SU-DHL-6 (cell line): Measurements from ENCODE around the gene IVD.

Experiments
- H2AFZ ChIP-seq: fragments of 200-600 bp; sonication (generic); 2 replicates; pipeline ENCODE4 v1.6.1; 2014; ENCODE audit warnings: low read depth, mild to moderate bottlenecking, moderate library complexity, mixed read lengths, antibody characterized with exemption, low read length; ENCODE audit not compliant: severe bottlenecking
- H3F3A ChIP-seq: fragments of 200-600 bp; shearing (Covaris generic); 2 replicates; pipeline ENCODE4 v1.6.0; 2016; ENCODE audit warnings: antibody characterized with exemption, mild to moderate bottlenecking; ENCODE audit not compliant: insufficient read depth
- H3K27ac ChIP-seq: fragments of 200-600 bp; sonication (generic); 2 replicates; pipeline ENCODE4 v1.5.1; 2016; ENCODE audit warnings: low read depth, mild to moderate bottlenecking, low read length, moderate library complexity, mixed read lengths
- H3K27me3 ChIP-seq: fragments of 200-600 bp; sonication (generic), shearing (Covaris generic); 2 replicates; pipeline ENCODE4 v1.6.0; 2014; ENCODE audit warnings: mild to moderate bottlenecking, low read length
- H3K36me3 ChIP-seq: fragments of 200-600 bp; sonication (generic); 2 replicates; pipeline ENCODE4 v1.6.1; 2014; ENCODE audit warnings: mild to moderate bottlenecking, low read length, mixed read lengths
- H3K4me2 ChIP-seq: fragments of 300-600, 200-600 bp; shearing (Covaris generic), sonication (generic); 2 replicates; pipeline ENCODE4 v1.6.0; 2014; ENCODE audit warnings: low read length, low read depth, mild to moderate bottlenecking; ENCODE audit not compliant: poor library complexity, severe bottlenecking
- H3K4me3 ChIP-seq: fragments of 200-600 bp; sonication (generic); 2 replicates; pipeline ENCODE4 v1.5.1; 2014; ENCODE audit warnings: antibody characterized with exemption, low read length, mild to moderate bottlenecking, mixed read lengths; ENCODE audit not compliant: insufficient read depth, poor library complexity, severe bottlenecking
- H3K79me2 ChIP-seq: fragments of 200-600 bp; sonication (generic); 2 replicates; pipeline ENCODE4 v1.6.1; 2014; ENCODE audit warnings: mild to moderate bottlenecking, low read length, moderate library complexity; ENCODE audit not compliant: insufficient read depth
- H3K9ac ChIP-seq: fragments of 200-600 bp; sonication (generic); 2 replicates; pipeline ENCODE4 v1.7.0; 2014; ENCODE audit warnings: mild to moderate bottlenecking, low read length
- H3K9me2 ChIP-seq: fragments of 200-600 bp; sonication (generic); replicated peaks from 2 replicates; pipeline ENCODE4 v1.6.1; 2014; ENCODE audit warnings: low read length; ENCODE audit not compliant: insufficient read depth
- H3K9me3 ChIP-seq: fragments of 200-600 bp; sonication (generic); 2 replicates; pipeline ENCODE4 v1.6.1; 2014; ENCODE audit warnings: low read length, mixed read lengths; ENCODE audit not compliant: insufficient read depth
- H4K20me1 ChIP-seq: fragments of 200-600 bp; sonication (generic); 2 replicates; pipeline ENCODE4 v1.6.1; 2014; ENCODE audit warnings: low read depth, mild to moderate bottlenecking, antibody characterized with exemption, low read length, moderate library complexity, mixed read lengths
- EZH2phosphoT487 ChIP-seq: fragments of 200-600 bp; sonication (generic), shearing (Covaris generic); conservative IDR thresholded peaks from 2 replicates; pipeline ENCODE4 v1.6.1; 2018; ENCODE audit warnings: mild to moderate bottlenecking, antibody characterized with exemption, low read length, moderate library complexity, mixed read lengths
- TF ChIP-seq, protein P1 (sequence below): fragments of 200-600 bp; sonication (generic); IDR thresholded peaks from one replicate; pipeline ENCODE4 v1.5.1; 2017; ENCODE audit warnings: antibody characterized with exemption, mild to moderate bottlenecking, low read length, moderate library complexity; ENCODE audit not compliant: insufficient read depth, poor library complexity, severe bottlenecking

The IVD gene

DNA sequence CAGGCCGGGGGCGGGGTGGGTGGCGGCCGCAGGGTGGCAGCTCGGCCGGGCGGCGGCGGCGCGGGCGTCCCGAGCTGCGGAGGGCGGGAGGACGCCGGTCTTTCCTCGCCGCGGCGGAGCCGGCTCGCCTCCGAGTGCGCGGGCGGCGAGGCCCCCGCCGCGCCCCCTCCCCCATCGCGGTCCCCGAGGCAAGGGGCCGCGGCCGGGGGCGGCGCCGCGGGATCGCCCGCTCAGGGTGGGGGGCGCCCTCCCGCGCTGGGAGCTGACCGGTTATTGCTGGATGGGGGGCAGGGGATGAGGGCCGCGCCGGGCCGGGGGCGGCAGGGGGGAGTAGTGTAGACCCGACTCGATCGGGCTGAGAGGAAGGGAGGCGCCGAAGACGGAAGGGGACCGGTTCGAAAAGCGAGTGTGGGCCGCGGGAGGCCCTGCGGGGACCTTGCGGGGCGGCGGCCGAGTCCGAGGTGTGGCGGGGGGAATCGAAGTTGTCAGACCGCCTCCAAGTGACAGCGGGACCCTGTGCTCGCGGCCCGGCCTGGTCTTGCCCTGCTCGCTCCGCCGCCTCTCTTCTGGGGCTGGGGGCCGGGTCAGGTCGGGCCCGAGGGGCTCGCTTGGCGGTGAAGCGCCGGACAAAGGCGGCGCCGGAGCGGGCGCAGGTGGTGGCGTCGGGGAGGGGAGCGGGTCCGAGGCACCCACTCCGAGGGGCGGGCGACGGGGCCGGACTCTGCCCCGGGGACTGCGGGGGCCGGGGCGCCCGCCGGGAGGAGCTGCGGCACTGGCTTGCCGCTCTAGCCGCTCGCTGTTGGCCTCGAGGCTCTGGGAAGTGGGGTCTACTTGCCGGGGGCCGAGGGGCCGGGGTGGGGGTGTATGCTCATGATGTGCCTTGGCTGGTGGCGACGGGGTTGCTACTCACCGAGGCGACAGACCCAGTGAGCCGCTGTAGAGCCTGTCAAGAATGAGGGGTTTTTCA lies 36.3 kb downstream of the IVD start:
- Histone ChIP-seq H3K9ac (peak overlapping the region; percentile 77), H3K27me3 (no peaks in the 10 kb centered on the region), H3K9me3 (no peaks in the 10 kb centered on the region), H3K36me3 (no peaks in the 10 kb centered on the region), H3K4me2 (peak overlapping the region; percentile 66), H3F3A (no peaks in the 10 kb centered on the region), H3K27ac (no peak overlapping the region), H3K4me3 (peak overlapping the region; percentile 82), H3K79me2 (peaks cover 53% of the 10 kb centered on the region), H3K9me2 (no peaks in the 10 kb centered on the region), H2AFZ (no peak overlapping the region), H4K20me1 (peaks cover 18% of the 10 kb centered on the region; the same call in 1 of the 2 replicates)
- TF ChIP-seq, protein P1, sequence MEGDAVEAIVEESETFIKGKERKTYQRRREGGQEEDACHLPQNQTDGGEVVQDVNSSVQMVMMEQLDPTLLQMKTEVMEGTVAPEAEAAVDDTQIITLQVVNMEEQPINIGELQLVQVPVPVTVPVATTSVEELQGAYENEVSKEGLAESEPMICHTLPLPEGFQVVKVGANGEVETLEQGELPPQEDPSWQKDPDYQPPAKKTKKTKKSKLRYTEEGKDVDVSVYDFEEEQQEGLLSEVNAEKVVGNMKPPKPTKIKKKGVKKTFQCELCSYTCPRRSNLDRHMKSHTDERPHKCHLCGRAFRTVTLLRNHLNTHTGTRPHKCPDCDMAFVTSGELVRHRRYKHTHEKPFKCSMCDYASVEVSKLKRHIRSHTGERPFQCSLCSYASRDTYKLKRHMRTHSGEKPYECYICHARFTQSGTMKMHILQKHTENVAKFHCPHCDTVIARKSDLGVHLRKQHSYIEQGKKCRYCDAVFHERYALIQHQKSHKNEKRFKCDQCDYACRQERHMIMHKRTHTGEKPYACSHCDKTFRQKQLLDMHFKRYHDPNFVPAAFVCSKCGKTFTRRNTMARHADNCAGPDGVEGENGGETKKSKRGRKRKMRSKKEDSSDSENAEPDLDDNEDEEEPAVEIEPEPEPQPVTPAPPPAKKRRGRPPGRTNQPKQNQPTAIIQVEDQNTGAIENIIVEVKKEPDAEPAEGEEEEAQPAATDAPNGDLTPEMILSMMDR = no peak
- TF ChIP-seq EZH2phosphoT487 = no peak

DNA sequence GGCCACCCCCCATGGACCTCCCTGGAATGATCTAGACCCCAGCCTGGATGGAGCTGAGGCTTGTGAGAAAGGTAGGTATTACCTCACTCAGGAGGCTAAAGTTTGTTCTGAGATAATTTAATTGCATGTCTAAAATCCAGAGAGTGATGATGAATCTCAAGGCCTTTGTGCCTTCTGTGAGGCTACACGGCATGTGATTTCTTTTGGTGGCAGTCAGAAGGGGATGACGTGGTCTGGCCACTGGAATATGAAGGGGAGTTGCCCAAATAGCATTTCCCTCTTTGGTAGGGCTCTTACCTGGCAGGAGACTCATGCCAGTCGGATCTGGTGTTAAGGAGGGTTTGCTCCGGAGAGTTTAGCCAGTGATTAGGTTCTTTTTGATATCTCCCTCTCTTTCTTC lies 37.7 kb downstream of the IVD start:
- Histone ChIP-seq H4K20me1 (peaks cover 18% of the 10 kb centered on the region; the same call in 1 of the 2 replicates), H3K79me2 (peaks cover 59% of the 10 kb centered on the region), H3K27me3 (no peaks in the 10 kb centered on the region)

DNA sequence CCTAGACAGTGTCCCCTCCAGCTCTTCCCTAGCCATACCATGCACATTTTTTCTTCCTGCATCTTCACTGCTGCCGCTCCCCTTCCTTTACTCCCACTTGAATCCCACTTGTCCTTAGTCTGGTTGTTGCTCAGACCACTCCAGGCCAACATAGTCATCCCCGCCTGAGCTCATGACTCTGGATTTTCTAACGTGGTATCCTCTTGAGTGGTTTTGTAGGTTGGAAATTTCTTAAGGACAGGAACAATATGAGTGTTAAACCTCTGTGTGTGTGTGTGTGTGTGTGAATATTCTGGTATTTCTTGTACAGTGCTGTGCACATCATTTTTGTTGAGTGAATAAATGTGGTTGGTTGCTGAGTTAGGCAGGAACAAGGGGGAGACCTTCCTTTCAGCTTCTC lies 38.3 kb downstream of the IVD start:
- peaks cover 18% of the 10 kb centered on the region; the same call in 1 of the 2 replicates for H4K20me1 ChIP-seq
- H3K36me3 ChIP-seq = no peaks in the 10 kb centered on the region
- TF ChIP-seq, protein P1 = no peak
- TF ChIP-seq EZH2phosphoT487 = no peak
- no peak overlapping the region for H3K4me2 ChIP-seq
- H3K9me3 ChIP-seq = no peaks in the 10 kb centered on the region
- no peak overlapping the region for H3K9ac ChIP-seq
- no peak overlapping the region for H3K4me3 ChIP-seq
- H3K27me3 ChIP-seq = no peaks in the 10 kb centered on the region
- peaks cover 63% of the 10 kb centered on the region for H3K79me2 ChIP-seq
- H2AFZ ChIP-seq = no peak overlapping the region
- no peaks in the 10 kb centered on the region for H3F3A ChIP-seq
- H3K27ac ChIP-seq = no peak overlapping the region
- H3K9me2 ChIP-seq = no peaks in the 10 kb centered on the region

More for the DNA sequence above, 37.7 kb downstream of the IVD start:
- H3K9me3 ChIP-seq = no peaks in the 10 kb centered on the region
- H3K27ac ChIP-seq = no peak overlapping the region
- H3K9ac ChIP-seq = no peak overlapping the region
- no peak overlapping the region for H2AFZ ChIP-seq
- H3K9me2 ChIP-seq = no peaks in the 10 kb centered on the region
- H3F3A ChIP-seq = no peaks in the 10 kb centered on the region
- no peak overlapping the region for H3K4me2 ChIP-seq
- TF ChIP-seq EZH2phosphoT487 = no peak
- TF ChIP-seq, protein P1 = no peak
- no peaks in the 10 kb centered on the region for H3K36me3 ChIP-seq
- H3K4me3 ChIP-seq = no peak overlapping the region
